Pericardium fibroblast (primary cell): Measurements from ENCODE around the gene AKAP5. TPM values are rescaled to one million over a fixed set of nuclear protein-coding genes. Genes with fewer than 3 reads are reported as not detected.

ENCODE experiments used
- total RNA-seq: library from RNA; depleted of rRNA; stranded (reverse); fragments of >200 nt; gene quantifications from 2 replicates; pipeline ENCODE4 v1.2.3, GENCODE V29; 2015

The AKAP5 gene
- 0.09 and 0.70 TPM in 2 replicates for total RNA-seq

GRCh38 chr14:64465191-64465822 is at the start of gene AKAP5:
Gene AKAP5 (plus strand): TSS chr14:64465499. CDS start chr14:64468395, 2,896 bp downstream.

GRCh38 chr14:64503434-64504309 is 38.4 kb downstream of the AKAP5 start, which contains the start of gene ZBTB25:
Gene ZBTB25 (minus strand): TSS chr14:64503838. CDS start chr14:64490533, 13,305 bp downstream.

GRCh38 chr14:64504310-64504896 is 39.1 kb downstream of the AKAP5 start, which contains the start of gene ZBTB1:
Gene ZBTB1 (plus strand): TSS chr14:64504770. CDS start chr14:64521505, 16,735 bp downstream.

Other genes starting within 250 kb of the AKAP5 start
- gene ESR2, start 171.1 kb upstream of the AKAP5 start, total RNA-seq = 0.26 TPM in 1 of 2 replicates, not detected in the other
- 21.9 and 31.2 TPM in 2 replicates for gene MTHFD1, start 77.1 kb upstream of the AKAP5 start, total RNA-seq
- gene ZBTB25, start 38.3 kb downstream of the AKAP5 start, total RNA-seq = 3.5 and 5.0 TPM in 2 replicates
- gene ZBTB1, start 39.3 kb downstream of the AKAP5 start, total RNA-seq = 23.8 and 33.4 TPM in 2 replicates
- 4.8 and 23.0 TPM in 2 replicates for gene HSPA2, start 75.2 kb downstream of the AKAP5 start, total RNA-seq
- gene PPP1R36, start 84.5 kb downstream of the AKAP5 start, total RNA-seq = not detected in 2 replicates
- gene PLEKHG3, start 238.9 kb downstream of the AKAP5 start, total RNA-seq = 20.8 and 23.4 TPM in 2 replicates